GF-D8 (cell line): ENCODE results near the gene MRPL37.

ENCODE experiments used
- DNase-seq: peaks from one replicate; lab custom pipeline; 2025; lab: John Stamatoyannopoulos, UW

Gene MRPL37

DNA sequence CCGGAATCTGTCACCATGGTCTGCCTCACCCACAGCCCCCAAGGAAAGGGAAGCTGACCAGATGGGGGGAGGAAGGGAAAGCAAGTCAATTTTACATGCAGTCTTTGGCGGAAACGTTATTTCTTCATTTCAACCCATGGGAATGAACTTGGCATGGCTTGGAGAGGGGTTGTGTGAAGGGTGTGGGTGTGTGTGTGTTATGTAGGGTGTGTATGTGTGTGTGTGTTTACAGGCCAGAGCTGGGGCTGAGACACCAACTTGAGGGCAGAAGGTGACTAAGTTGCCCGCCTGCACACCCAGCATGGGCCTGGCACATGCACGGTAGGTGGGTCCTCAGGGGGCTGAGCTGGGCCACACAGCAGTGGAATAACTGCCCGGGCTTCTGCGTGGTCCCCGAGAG lies 65.2 kb downstream of the MRPL37 start:
- DNase-seq: no peak

DNA sequence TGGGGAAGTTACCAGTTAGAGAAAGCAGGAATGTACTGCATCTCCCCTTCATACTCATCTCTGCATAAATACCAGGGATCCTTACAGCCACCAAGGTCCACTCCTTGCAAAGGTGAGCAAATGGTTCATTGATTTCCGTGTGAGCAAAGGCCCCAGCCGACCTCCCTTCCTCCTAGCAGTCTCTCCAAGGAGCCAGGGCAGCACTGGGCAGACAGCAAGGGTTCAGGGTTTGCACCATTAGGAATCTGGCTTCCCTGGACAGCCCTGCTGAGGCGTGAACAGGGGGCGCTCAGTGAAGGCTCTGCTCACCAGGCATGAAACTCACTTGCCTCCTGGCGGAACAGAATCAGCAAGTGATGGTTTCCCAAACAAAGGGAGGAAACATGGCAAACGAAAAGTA lies 65.7 kb downstream of the MRPL37 start:
- DNase-seq: no peak

DNA sequence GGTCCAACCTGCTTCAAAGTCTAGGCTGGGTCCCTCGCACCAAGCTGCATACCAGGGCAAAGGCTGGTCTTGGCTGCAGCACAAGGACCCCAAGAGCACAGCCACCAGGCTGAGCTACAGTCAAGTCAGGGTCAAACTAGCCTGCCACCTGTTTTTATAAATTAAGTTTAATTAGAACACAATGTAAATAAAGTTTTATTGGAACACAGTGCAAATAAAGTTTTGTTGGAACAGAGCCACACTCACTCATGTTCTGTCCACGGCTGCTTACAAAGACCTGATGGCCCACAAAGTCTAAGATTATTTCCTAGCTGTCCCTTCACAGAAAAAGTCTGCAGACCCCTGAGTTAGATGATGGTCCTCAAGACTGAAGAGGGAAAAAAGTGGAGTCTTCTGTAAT lies 66.2 kb downstream of the MRPL37 start:
- DNase-seq: no peak

DNA sequence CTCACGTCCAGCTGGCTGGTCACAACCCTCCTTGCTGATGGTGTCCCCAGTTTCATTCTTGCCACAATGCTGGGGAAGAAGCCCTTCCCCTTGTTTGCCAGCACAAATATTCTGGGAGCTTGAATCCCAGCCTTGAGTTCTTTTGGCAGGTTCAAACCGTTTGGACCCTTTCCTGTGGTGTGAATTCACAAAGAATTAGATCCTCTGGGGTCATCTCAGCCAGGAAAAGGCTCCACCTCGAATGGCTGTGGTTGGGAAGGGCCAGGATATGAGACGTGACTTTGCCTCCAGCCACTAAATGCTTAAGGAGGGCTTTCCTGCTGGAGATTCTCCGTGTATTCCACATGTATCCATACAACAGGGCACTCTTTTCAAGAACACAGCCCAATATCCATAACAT lies 66.9 kb downstream of the MRPL37 start:
- DNase-seq: no peak
